HEK293 (cell line): ENCODE results near the gene ZDHHC13.
A peak's percentile ranks its signal among the peaks of the same experiment; 100 is the strongest.

ENCODE experiments used
- FEZF1 ChIP-seq: fragments of 450-650 bp; formaldehyde crosslinking; IDR thresholded peaks from 2 replicates; pipeline ENCODE4 v1.5.1; 2016; ENCODE audit warnings: missing biosample characterization, missing genetic modification characterization
- GLI4 ChIP-seq: fragments of 450-650 bp; formaldehyde crosslinking; IDR thresholded peaks from 2 replicates; pipeline ENCODE4 v1.5.1; 2016; ENCODE audit warnings: missing biosample characterization, missing genetic modification characterization
- HOXA7 ChIP-seq: sonication (generic); formaldehyde crosslinking; IDR thresholded peaks from 2 replicates; pipeline ENCODE4 v1.8.1; 2022; ENCODE audit warnings: missing genetic modification reagents, borderline replicate concordance
- KLF10 ChIP-seq: fragments of 450-650 bp; IDR thresholded peaks from 2 replicates; pipeline ENCODE4 v1.5.1; 2018; ENCODE audit warnings: missing biosample characterization, mild to moderate bottlenecking, missing genetic modification characterization
- MZF1 ChIP-seq: fragments of 450-650 bp; formaldehyde crosslinking; IDR thresholded peaks from 2 replicates; pipeline ENCODE4 v1.5.1; 2017; ENCODE audit warnings: missing biosample characterization, missing genetic modification characterization, borderline replicate concordance
- OSR2 ChIP-seq: fragments of 450-650 bp; formaldehyde crosslinking; IDR thresholded peaks from 2 replicates; pipeline ENCODE4 v1.5.1; 2016; ENCODE audit warnings: missing biosample characterization, missing genetic modification characterization
- OVOL3 ChIP-seq: fragments of 450-650 bp; formaldehyde crosslinking; IDR thresholded peaks from 2 replicates; pipeline ENCODE4 v1.5.1; 2016; ENCODE audit warnings: missing biosample characterization, missing genetic modification characterization
- PBX3 ChIP-seq: sonication (generic); formaldehyde crosslinking; IDR thresholded peaks from 2 replicates; pipeline ENCODE4 v1.8.1; 2022; ENCODE audit warnings: mild to moderate bottlenecking, moderate library complexity, missing genetic modification reagents
- PRDM1 ChIP-seq: fragments of 450-650 bp; formaldehyde crosslinking; IDR thresholded peaks from 2 replicates; pipeline ENCODE4; 2016; ENCODE audit warnings: missing biosample characterization, missing genetic modification characterization
- SP2 ChIP-seq: fragments of 450-650 bp; formaldehyde crosslinking; IDR thresholded peaks from 2 replicates; pipeline ENCODE4 v1.5.1; 2016; ENCODE audit warnings: missing biosample characterization, missing genetic modification characterization
- SP7 ChIP-seq: fragments of 450-650 bp; formaldehyde crosslinking; IDR thresholded peaks from 2 replicates; pipeline ENCODE4 v1.5.1; 2016; ENCODE audit warnings: missing biosample characterization, missing genetic modification characterization
- ZFP41 ChIP-seq: fragments of 450-650 bp; formaldehyde crosslinking; IDR thresholded peaks from 2 replicates; pipeline ENCODE4 v1.5.1; 2016; ENCODE audit warnings: missing biosample characterization, missing genetic modification characterization, borderline replicate concordance
- ZNF155 ChIP-seq: fragments of 450-650 bp; formaldehyde crosslinking; IDR thresholded peaks from 2 replicates; pipeline ENCODE4 v1.5.1; 2016; ENCODE audit warnings: missing biosample characterization, missing genetic modification characterization
- ZNF184 ChIP-seq: fragments of 450-650 bp; IDR thresholded peaks from 2 replicates; pipeline ENCODE4 v1.5.1; 2018; ENCODE audit warnings: missing biosample characterization, mild to moderate bottlenecking, missing genetic modification characterization
- ZNF266 ChIP-seq: fragments of 450-650 bp; formaldehyde crosslinking; IDR thresholded peaks from 2 replicates; pipeline ENCODE4 v1.5.1; 2016; ENCODE audit warnings: missing biosample characterization, missing genetic modification characterization, low read depth
- ZNF37A ChIP-seq: fragments of 450-650 bp; IDR thresholded peaks from 2 replicates; pipeline ENCODE4 v1.5.1; 2018; ENCODE audit warnings: missing biosample characterization, missing genetic modification characterization
- ZNF423 ChIP-seq: fragments of 450-650 bp; formaldehyde crosslinking; IDR thresholded peaks from 2 replicates; pipeline ENCODE4 v1.5.1; 2016; ENCODE audit warnings: missing biosample characterization, missing genetic modification characterization
- ZNF426 ChIP-seq: fragments of 450-650 bp; formaldehyde crosslinking; IDR thresholded peaks from 2 replicates; pipeline ENCODE4 v1.5.1; 2017; ENCODE audit warnings: missing biosample characterization, missing genetic modification characterization, mild to moderate bottlenecking, inconsistent platforms, moderate library complexity
- ZNF48 ChIP-seq: fragments of 450-650 bp; formaldehyde crosslinking; IDR thresholded peaks from 2 replicates; pipeline ENCODE4 v1.5.1; 2016; ENCODE audit warnings: missing biosample characterization, missing genetic modification characterization
- ZNF514 ChIP-seq: fragments of 450-650 bp; formaldehyde crosslinking; IDR thresholded peaks from 2 replicates; pipeline ENCODE4 v1.5.1; 2016; ENCODE audit warnings: missing biosample characterization, missing genetic modification characterization
- ZNF548 ChIP-seq: fragments of 450-650 bp; formaldehyde crosslinking; IDR thresholded peaks from 2 replicates; pipeline ENCODE4 v1.5.1; 2016; ENCODE audit warnings: missing biosample characterization, missing genetic modification characterization
- ZNF600 ChIP-seq: fragments of 450-650 bp; formaldehyde crosslinking; IDR thresholded peaks from 2 replicates; pipeline ENCODE4 v1.5.1; 2016; ENCODE audit warnings: missing biosample characterization, missing genetic modification characterization
- ZNF621 ChIP-seq: fragments of 450-650 bp; formaldehyde crosslinking; IDR thresholded peaks from 2 replicates; pipeline ENCODE4 v1.5.1; 2017; ENCODE audit warnings: missing biosample characterization, missing genetic modification characterization
- TF ChIP-seq, protein P1 (sequence below): fragments of 450-650 bp; formaldehyde crosslinking; IDR thresholded peaks from 2 replicates; pipeline ENCODE4 v1.5.1; 2016; ENCODE audit warnings: missing biosample characterization, missing genetic modification characterization
- TF ChIP-seq, protein P2 (sequence below): fragments of 450-650 bp; formaldehyde crosslinking; IDR thresholded peaks from 2 replicates; pipeline ENCODE4 v1.5.0; 2017; ENCODE audit warnings: missing biosample characterization, missing genetic modification characterization, borderline replicate concordance
- TF ChIP-seq, protein P3 (sequence below): fragments of 450-650 bp; formaldehyde crosslinking; IDR thresholded peaks from 2 replicates; pipeline ENCODE4 v1.5.1; 2017; ENCODE audit warnings: missing biosample characterization, missing genetic modification characterization
- TF ChIP-seq, protein P4 (sequence below): fragments of 450-650 bp; formaldehyde crosslinking; IDR thresholded peaks from 2 replicates; pipeline ENCODE4 v1.5.1; 2016; ENCODE audit warnings: missing biosample characterization, missing genetic modification characterization

Gene ZDHHC13

GRCh38 chr11:19093976-19094375 lies 23.0 kb upstream of the ZDHHC13 start (continued):
- TF ChIP-seq PBX3: no peak
- no peak for TF ChIP-seq ZNF548 (tag by site-specific recombination)
- TF ChIP-seq ZNF37A (tag by site-specific recombination): no peak
- TF ChIP-seq, protein P1, sequence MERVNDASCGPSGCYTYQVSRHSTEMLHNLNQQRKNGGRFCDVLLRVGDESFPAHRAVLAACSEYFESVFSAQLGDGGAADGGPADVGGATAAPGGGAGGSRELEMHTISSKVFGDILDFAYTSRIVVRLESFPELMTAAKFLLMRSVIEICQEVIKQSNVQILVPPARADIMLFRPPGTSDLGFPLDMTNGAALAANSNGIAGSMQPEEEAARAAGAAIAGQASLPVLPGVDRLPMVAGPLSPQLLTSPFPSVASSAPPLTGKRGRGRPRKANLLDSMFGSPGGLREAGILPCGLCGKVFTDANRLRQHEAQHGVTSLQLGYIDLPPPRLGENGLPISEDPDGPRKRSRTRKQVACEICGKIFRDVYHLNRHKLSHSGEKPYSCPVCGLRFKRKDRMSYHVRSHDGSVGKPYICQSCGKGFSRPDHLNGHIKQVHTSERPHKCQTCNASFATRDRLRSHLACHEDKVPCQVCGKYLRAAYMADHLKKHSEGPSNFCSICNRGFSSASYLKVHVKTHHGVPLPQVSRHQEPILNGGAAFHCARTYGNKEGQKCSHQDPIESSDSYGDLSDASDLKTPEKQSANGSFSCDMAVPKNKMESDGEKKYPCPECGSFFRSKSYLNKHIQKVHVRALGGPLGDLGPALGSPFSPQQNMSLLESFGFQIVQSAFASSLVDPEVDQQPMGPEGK (tag by site-specific recombination): no peak
- no peak for TF ChIP-seq ZNF266 (tag by site-specific recombination)
- TF ChIP-seq, protein P2, sequence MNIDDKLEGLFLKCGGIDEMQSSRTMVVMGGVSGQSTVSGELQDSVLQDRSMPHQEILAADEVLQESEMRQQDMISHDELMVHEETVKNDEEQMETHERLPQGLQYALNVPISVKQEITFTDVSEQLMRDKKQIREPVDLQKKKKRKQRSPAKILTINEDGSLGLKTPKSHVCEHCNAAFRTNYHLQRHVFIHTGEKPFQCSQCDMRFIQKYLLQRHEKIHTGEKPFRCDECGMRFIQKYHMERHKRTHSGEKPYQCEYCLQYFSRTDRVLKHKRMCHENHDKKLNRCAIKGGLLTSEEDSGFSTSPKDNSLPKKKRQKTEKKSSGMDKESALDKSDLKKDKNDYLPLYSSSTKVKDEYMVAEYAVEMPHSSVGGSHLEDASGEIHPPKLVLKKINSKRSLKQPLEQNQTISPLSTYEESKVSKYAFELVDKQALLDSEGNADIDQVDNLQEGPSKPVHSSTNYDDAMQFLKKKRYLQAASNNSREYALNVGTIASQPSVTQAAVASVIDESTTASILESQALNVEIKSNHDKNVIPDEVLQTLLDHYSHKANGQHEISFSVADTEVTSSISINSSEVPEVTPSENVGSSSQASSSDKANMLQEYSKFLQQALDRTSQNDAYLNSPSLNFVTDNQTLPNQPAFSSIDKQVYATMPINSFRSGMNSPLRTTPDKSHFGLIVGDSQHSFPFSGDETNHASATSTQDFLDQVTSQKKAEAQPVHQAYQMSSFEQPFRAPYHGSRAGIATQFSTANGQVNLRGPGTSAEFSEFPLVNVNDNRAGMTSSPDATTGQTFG (tag by site-specific recombination): no peak
- no peak for TF ChIP-seq ZNF423 (tag by site-specific recombination)
- 0 out of 2 replicates have a peak, but pooled peaks have one; percentile 6 for TF ChIP-seq OSR2 (tag by site-specific recombination)
- TF ChIP-seq, protein P3, sequence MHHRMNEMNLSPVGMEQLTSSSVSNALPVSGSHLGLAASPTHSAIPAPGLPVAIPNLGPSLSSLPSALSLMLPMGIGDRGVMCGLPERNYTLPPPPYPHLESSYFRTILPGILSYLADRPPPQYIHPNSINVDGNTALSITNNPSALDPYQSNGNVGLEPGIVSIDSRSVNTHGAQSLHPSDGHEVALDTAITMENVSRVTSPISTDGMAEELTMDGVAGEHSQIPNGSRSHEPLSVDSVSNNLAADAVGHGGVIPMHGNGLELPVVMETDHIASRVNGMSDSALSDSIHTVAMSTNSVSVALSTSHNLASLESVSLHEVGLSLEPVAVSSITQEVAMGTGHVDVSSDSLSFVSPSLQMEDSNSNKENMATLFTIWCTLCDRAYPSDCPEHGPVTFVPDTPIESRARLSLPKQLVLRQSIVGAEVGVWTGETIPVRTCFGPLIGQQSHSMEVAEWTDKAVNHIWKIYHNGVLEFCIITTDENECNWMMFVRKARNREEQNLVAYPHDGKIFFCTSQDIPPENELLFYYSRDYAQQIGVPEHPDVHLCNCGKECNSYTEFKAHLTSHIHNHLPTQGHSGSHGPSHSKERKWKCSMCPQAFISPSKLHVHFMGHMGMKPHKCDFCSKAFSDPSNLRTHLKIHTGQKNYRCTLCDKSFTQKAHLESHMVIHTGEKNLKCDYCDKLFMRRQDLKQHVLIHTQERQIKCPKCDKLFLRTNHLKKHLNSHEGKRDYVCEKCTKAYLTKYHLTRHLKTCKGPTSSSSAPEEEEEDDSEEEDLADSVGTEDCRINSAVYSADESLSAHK (tag by site-specific recombination): no peak
- no peak for TF ChIP-seq KLF10
- no peak for TF ChIP-seq ZNF426 (tag by site-specific recombination)
- no peak for TF ChIP-seq SP2
- TF ChIP-seq MZF1 (tag by site-specific recombination): no peak
- no peak for TF ChIP-seq ZNF155
- TF ChIP-seq ZNF184: 0 out of 2 replicates have a peak, but pooled peaks have one; percentile 62
- TF ChIP-seq ZNF514: no peak
- TF ChIP-seq SP7: peak; percentile 93
- no peak for TF ChIP-seq ZFP41 (tag by site-specific recombination)
- no peak for TF ChIP-seq HOXA7 (CRISPR knock-in tag)
- TF ChIP-seq, protein P4, sequence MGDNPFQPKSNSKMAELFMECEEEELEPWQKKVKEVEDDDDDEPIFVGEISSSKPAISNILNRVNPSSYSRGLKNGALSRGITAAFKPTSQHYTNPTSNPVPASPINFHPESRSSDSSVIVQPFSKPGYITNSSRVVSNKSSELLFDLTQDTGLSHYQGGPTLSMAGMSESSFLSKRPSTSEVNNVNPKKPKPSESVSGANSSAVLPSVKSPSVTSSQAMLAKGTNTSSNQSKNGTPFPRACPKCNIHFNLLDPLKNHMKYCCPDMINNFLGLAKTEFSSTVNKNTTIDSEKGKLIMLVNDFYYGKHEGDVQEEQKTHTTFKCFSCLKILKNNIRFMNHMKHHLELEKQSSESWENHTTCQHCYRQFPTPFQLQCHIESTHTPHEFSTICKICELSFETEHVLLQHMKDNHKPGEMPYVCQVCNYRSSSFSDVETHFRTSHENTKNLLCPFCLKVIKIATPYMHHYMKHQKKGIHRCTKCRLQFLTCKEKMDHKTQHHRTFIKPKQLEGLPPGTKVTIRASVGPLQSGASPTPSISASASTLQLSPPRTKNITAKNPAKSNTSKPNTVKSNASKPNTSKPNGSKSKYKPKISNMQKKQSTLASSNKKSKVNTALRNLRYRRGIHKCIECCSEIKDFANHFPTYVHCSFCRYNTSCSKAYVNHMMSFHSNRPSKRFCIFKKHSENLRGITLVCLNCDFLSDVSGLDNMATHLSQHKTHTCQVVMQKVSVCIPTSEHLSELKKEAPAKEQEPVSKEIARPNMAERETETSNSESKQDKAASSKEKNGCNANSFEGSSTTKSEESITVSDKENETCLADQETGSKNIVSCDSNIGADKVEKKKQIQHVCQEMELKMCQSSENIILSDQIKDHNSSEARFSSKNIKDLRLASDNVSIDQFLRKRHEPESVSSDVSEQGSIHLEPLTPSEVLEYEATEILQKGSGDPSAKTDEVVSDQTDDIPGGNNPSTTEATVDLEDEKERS (tag by site-specific recombination): no peak
- no peak for TF ChIP-seq GLI4
- TF ChIP-seq ZNF621 (tag by site-specific recombination): no peak
- TF ChIP-seq ZNF48 (tag by site-specific recombination): no peak
- no peak for TF ChIP-seq PRDM1 (tag by site-specific recombination)
- TF ChIP-seq ZNF600: 0 out of 2 replicates have a peak, but pooled peaks have one; percentile 16
- TF ChIP-seq FEZF1 (tag by site-specific recombination): no peak
- no peak for TF ChIP-seq OVOL3
